Measurements from ENCODE around the gene ARFGAP1.
"Not testable (repeated sequence)": the region's sequence is repeated elsewhere in the genome, so short reads cannot be mapped to it uniquely, and the experiment has no call there.

The ARFGAP1 gene

GRCh38 chr20:63332488-63333240, 60.1 kb downstream of the ARFGAP1 start:
- no peak for DNase-seq (ENCODE audit: low read depth)

GRCh38 chr20:63333241-63333836, 60.7 kb downstream of the ARFGAP1 start:
- no peak for DNase-seq (ENCODE audit: low read depth)

GRCh38 chr20:63334356-63334755, 61.7 kb downstream of the ARFGAP1 start:
- no peak for DNase-seq (ENCODE audit: low read depth)

- DNase-seq (ENCODE audit: low read depth), result not testable (repeated sequence)
These were observed 62.4 kb downstream of the ARFGAP1 start for GRCh38 chr20:63335060-63335459.

- no peak for DNase-seq (ENCODE audit: low read depth)
These were observed 63.1 kb downstream of the ARFGAP1 start for GRCh38 chr20:63335711-63336110.

- DNase-seq (ENCODE audit: low read depth), result no peak
These were observed 63.7 kb downstream of the ARFGAP1 start for GRCh38 chr20:63336232-63336752.

- no peak for DNase-seq (ENCODE audit: low read depth)
These were observed 65.3 kb downstream of the ARFGAP1 start for GRCh38 chr20:63337786-63338420.

Data from stimulated activated CD8-positive, alpha-beta memory T cell treated with anti-CD3 and anti-CD28 coated beads, Interleukin-4, amount 100 ng/mL, for 24 hours (primary cell).